ENCODE data around the gene ACSM5.

- TF ChIP-seq POLR2AphosphoS5 (IDR thresholded peaks at IDR 0.05; ENCODE audit: low read depth, low read length) (no peak), TAF1 (IDR thresholded peaks at IDR 0.05; ENCODE audit: borderline replicate concordance, low read depth, low read length) (no peak)
Measured at GRCh38 chr16:20397468-20398074, 11.8 kb upstream of the ACSM5 start.
